IPS-11a (cell line): ENCODE data around the gene TRIM51G.
"Not testable (repeated sequence)": the region's sequence is repeated elsewhere in the genome, so short reads cannot be mapped to it uniquely, and the experiment has no call there.

Experiments
- H3K4me3 ChIP-seq: one replicate; pipeline ENCODE4 v1.5.1; 2013; ENCODE audit warnings: low read depth, low read length, control low read depth

TRIM51G gene, protein sequence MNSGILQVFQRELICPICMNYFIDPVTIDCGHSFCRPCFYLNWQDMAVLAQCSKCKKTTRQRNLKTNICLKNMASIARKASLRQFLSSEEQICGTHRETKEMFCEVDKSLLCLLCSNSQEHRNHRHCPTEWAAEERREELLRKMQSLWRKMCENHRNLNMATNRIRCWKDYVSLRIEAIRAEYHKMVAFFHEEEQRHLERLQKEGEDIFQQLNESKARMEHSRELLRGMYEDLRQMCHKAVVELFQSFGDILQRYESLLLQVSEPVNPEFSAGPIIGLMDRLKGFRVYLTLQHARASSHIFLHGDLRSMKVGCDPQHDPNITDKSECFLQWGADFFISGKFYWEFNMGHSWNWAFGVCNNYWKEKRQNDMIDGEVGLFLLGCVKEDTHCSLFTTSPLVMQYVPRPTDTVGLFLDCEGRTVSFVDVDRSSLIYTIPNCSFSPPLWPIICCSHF

GRCh38 chr11:48983785-48984184, at the start of gene TRIM51G:
Gene TRIM51G, minus strand, starts transcription at chr11:48983885. Its CDS starts 2,190 bp downstream, at chr11:48981695.
- H3K4me3 ChIP-seq: not testable (repeated sequence)

DNA sequence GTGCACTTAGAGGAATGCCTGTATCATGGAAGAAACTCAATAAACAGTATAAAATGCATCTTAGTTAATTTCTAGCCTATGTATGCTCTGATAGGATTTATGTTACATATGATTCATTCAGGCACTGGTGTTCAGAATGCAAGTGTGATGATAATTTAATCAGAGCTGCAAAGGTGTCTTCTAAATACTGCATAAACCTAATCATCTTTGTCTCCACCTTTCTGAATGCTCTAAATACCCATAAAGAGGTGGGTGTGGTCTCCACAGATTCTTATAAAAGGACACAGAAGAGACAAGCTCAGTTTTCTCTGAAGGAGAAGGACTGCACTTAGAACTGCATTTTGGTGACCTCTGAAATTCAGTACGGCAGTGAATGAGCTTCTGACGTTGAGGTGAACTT, 44.8 kb upstream of the TRIM51G start, which contains the start of gene TRIM49B:
TSS of gene TRIM49B (plus strand) at position 301 of the 400 bp plus-strand sequence. CDS start 2,777 bp downstream, outside the sequence.
- H3K4me3 ChIP-seq: not testable (repeated sequence)

DNA sequence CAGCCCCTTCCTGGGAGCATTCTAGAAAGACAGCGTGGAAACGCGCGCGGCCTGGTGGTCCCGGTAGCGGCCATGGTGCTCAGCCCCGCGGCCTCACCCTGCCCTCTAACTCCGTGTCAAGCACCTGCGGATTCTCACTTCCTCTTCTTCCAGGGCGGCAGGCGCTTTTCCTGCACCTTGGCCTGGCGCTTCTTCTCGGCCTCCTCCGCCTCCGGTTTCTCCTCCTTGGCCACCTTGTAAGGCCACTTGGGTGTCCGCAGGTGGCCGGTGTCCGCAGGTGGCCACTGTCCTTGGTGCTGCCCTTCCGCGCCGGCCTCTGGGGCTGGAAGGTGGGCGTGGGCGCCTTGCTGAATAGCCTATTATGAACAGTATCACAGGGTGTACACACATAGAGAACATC, 15.1 kb downstream of the TRIM51G start:
- not testable (repeated sequence) for H3K4me3 ChIP-seq

- not testable (repeated sequence) for H3K4me3 ChIP-seq
Measured at GRCh38 chr11:48955315-48956049, 28.2 kb downstream of the TRIM51G start.

DNA sequence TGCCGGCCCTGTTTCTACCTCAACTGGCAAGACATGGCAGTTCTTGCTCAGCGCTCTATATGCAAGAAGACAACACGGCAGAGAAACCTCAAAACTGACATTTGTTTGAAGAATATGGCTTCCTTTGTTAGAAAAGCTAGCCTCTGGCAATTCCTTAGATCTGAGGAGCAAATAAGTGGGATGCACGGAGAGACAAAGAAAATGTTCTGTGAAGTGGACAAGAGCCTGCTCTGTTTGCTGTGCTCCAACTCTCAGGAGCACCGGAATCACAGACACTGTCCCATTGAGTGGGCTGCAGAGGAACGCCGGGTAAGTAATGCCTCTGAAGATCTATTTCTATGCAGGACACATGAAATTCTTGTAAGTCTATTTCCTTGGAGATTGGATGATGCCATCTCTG, 37.9 kb downstream of the TRIM51G start:
- H3K4me3 ChIP-seq: not testable (repeated sequence)
